A549 (cell line): ENCODE measurements around the gene ACADSB.

Experiments used
- EHMT2 ChIP-seq: fragments of 200-600 bp; sonication (generic); IDR thresholded peaks from 2 replicates; pipeline ENCODE4 v1.6.1; 2016; ENCODE audit warnings: antibody characterized with exemption, low read depth, mild to moderate bottlenecking, moderate library complexity
- EP300 ChIP-seq, 2 experiments: fragments of >200 bp; sonication (Bioruptor Twin); formaldehyde crosslinking; IDR thresholded peaks; 2 replicates in 1 of 2; 3 replicates in 1 of 2; pipeline ENCODE4 v1.6.1; 2016 to 2017
- ESRRA ChIP-seq: fragments of 150-350 bp; IDR thresholded peaks from 2 replicates; pipeline ENCODE4 v1.6.1; 2014; ENCODE audit warnings: mild to moderate bottlenecking, low read length, borderline replicate concordance
- HOXA7 ChIP-seq: fragments of 250-450 bp; sonication (Bioruptor Pico); IDR thresholded peaks from 2 replicates; pipeline ENCODE4 v1.5.0; 2020; ENCODE audit warnings: mild to moderate bottlenecking, moderate library complexity
- KDM5A ChIP-seq: fragments of 200-600 bp; sonication (generic); IDR thresholded peaks from 2 replicates; pipeline ENCODE4 v1.6.1; 2016; ENCODE audit warnings: antibody characterized with exemption, mild to moderate bottlenecking
- POLR2A ChIP-seq: IDR thresholded peaks from 2 replicates; pipeline ENCODE4 v1.6.1; 2012; ENCODE audit warnings: mild to moderate bottlenecking, low read length
- RAD21 ChIP-seq, 2 experiments: fragments of >200 bp in 1 of 2; sonication (Bioruptor Twin) in 1 of 2; formaldehyde crosslinking in 1 of 2; IDR thresholded peaks in 1 of 2; conservative IDR thresholded peaks in 1 of 2; 2 replicates in 1 of 2; 3 replicates in 1 of 2; pipeline ENCODE4 v1.6.1; 2012 to 2018; ENCODE audit warnings: inconsistent platforms in 1 of 2
- REST ChIP-seq: fragments of 200-600 bp; sonication (generic); IDR thresholded peaks from 2 replicates; pipeline ENCODE4 v1.6.1; 2016; ENCODE audit warnings: antibody characterized with exemption, mild to moderate bottlenecking, moderate library complexity
- SREBF2 ChIP-seq: fragments of 450-650 bp; IDR thresholded peaks from 2 replicates; pipeline ENCODE4 v1.6.1; 2014; ENCODE audit warnings: mild to moderate bottlenecking, moderate library complexity
- USF2 ChIP-seq: fragments of 450-650 bp; IDR thresholded peaks from 2 replicates; pipeline ENCODE4 v1.6.1; 2014; ENCODE audit warnings: antibody characterized with exemption
- ZFP36 ChIP-seq: fragments of 450-650 bp; IDR thresholded peaks from 2 replicates; pipeline ENCODE4 v1.6.1; 2014; ENCODE audit warnings: borderline replicate concordance; ENCODE audit not compliant: partially characterized antibody
- ZNF302 ChIP-seq: fragments of 250-450 bp; sonication (Bioruptor Pico); IDR thresholded peaks from 2 replicates; pipeline ENCODE4 v1.9.0; 2021; ENCODE audit warnings: inconsistent platforms, mild to moderate bottlenecking, moderate library complexity
- TF ChIP-seq, protein P1 (sequence below): fragments of >200 bp; sonication (Bioruptor Twin); formaldehyde crosslinking; IDR thresholded peaks from 3 replicates; pipeline ENCODE4 v1.5.1; 2016
- TF ChIP-seq, protein P2 (sequence below): IDR thresholded peaks from 2 replicates; pipeline ENCODE4 v1.6.1; 2012

DNA sequence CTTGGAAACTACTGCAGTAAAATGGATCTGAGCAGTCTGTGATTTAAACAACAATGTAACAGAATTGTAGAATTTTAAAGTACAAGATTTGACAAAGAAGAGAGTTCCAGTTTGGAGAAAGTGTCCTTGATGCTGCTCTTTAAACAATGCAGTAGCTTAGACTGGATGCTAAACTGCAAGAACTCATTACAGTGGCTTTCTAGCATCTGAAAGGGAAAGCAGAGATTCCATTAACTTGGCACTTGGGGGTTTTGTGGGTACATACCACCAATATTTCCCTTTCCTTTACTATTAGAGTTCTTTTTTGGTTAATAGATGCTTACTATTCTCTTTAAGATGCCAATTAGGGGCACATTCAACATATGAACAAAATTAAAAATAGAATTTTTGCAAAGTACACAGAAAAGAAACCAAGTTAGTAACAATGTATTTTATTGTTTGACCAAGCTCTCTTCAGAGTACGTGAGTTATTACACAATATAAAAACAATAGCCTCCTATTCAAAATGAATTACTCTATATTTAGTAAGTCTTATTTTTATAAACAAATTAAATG, 16.7 kb upstream of the ACADSB start:
- TF ChIP-seq, protein P1, sequence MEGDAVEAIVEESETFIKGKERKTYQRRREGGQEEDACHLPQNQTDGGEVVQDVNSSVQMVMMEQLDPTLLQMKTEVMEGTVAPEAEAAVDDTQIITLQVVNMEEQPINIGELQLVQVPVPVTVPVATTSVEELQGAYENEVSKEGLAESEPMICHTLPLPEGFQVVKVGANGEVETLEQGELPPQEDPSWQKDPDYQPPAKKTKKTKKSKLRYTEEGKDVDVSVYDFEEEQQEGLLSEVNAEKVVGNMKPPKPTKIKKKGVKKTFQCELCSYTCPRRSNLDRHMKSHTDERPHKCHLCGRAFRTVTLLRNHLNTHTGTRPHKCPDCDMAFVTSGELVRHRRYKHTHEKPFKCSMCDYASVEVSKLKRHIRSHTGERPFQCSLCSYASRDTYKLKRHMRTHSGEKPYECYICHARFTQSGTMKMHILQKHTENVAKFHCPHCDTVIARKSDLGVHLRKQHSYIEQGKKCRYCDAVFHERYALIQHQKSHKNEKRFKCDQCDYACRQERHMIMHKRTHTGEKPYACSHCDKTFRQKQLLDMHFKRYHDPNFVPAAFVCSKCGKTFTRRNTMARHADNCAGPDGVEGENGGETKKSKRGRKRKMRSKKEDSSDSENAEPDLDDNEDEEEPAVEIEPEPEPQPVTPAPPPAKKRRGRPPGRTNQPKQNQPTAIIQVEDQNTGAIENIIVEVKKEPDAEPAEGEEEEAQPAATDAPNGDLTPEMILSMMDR = no peak
- no peak for TF ChIP-seq REST
- no peak for TF ChIP-seq RAD21 (conservative IDR thresholded peaks at IDR 0.05 in 1 of 2, IDR thresholded peaks at IDR 0.05 in 1 of 2)
- TF ChIP-seq ZNF302 = no peak
- no peak for TF ChIP-seq HOXA7 (CRISPR knock-in tag)
- TF ChIP-seq SREBF2 = no peak
- TF ChIP-seq POLR2A = no peak
- no peak for TF ChIP-seq USF2
- no peak for TF ChIP-seq EHMT2
- TF ChIP-seq, protein P2, sequence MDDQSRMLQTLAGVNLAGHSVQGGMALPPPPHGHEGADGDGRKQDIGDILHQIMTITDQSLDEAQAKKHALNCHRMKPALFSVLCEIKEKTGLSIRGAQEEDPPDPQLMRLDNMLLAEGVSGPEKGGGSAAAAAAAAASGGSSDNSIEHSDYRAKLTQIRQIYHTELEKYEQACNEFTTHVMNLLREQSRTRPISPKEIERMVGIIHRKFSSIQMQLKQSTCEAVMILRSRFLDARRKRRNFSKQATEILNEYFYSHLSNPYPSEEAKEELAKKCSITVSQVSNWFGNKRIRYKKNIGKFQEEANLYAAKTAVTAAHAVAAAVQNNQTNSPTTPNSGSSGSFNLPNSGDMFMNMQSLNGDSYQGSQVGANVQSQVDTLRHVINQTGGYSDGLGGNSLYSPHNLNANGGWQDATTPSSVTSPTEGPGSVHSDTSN = no peak
- TF ChIP-seq ZFP36 = no peak
- TF ChIP-seq EP300 (IDR thresholded peaks at IDR 0.05) = no peak
- no peak for TF ChIP-seq KDM5A
- no peak for TF ChIP-seq ESRRA
